Endothelial cell of umbilical vein (primary cell): ENCODE data around the gene SERINC2. TPM values are rescaled to one million over a fixed set of nuclear protein-coding genes. Genes with fewer than 3 reads are reported as not detected.

Experiments
- BruUV-seq: library from RNA; stranded (reverse); fragments of 400-500 nt; replicated peaks from 2 replicates; lab custom pipeline; 2021; lab: Mats Ljungman, UMichigan
- CTCF ChIA-PET: fragments of 300-600, 350-600 bp; sonication (Branson Sonifier 250); formaldehyde crosslinking; loops from one replicate; lab custom pipeline; 2021; ENCODE audit warnings: antibody characterized with exemption, inconsistent platforms; lab: Charles Lee
- POLR2A ChIA-PET: fragments of 300-600, 350-600 bp; sonication (Branson Sonifier 250); formaldehyde crosslinking; loops from one replicate; lab custom pipeline; 2021; ENCODE audit warnings: antibody characterized with exemption, inconsistent platforms; lab: Charles Lee
- DNase-seq: peaks from one replicate; pipeline ENCODE4 v3.0.0-alpha.2; 2011; ENCODE audit warnings: low read depth, low spot score
- FAIRE-seq: peaks from 2 replicates; lab custom pipeline; 2011; peaks lifted over from hg19 to GRCh38; lab: Jason Lieb, UNC
- H2AFZ ChIP-seq: 2 replicates; pipeline ENCODE4 v1.6.0; 2012; ENCODE audit warnings: low read depth, low read length, control low read depth, inconsistent platforms
- H3K27ac ChIP-seq: 2 replicates; pipeline ENCODE4 v1.5.1; 2011; ENCODE audit warnings: low read depth, mild to moderate bottlenecking, control low read depth, low read length, moderate library complexity; ENCODE audit not compliant: insufficient read depth
- H3K27me3 ChIP-seq, 2 experiments: 2 replicates each; pipeline versions ENCODE4 v1.6.0 to v1.6.1; 2011; ENCODE audit warnings: low read length in 2 of 2, mixed read lengths in 1 of 2; ENCODE audit not compliant: control insufficient read depth in 2 of 2, insufficient read depth in 2 of 2
- H3K36me3 ChIP-seq, 2 experiments: 2 replicates in 1 of 2; 3 replicates in 1 of 2; pipeline ENCODE4 v1.5.1; 2011; ENCODE audit warnings: low read length in 2 of 2, mild to moderate bottlenecking in 1 of 2, moderate library complexity in 1 of 2; ENCODE audit not compliant: control insufficient read depth in 2 of 2, insufficient read depth in 2 of 2; ENCODE audit errors: extremely low read depth in 1 of 2
- H3K4me1 ChIP-seq: 3 replicates; pipeline ENCODE4 v1.5.1; 2011; ENCODE audit warnings: mild to moderate bottlenecking, low read length; ENCODE audit not compliant: control insufficient read depth, insufficient read depth; ENCODE audit errors: extremely low read depth
- H3K4me2 ChIP-seq: 2 replicates; pipeline ENCODE4 v1.6.1; 2011; ENCODE audit warnings: low read length, control low read depth, mixed read lengths; ENCODE audit not compliant: insufficient read depth
- H3K4me3 ChIP-seq, 3 experiments: fragments of 200-600 bp in 1 of 3; sonication (generic), shearing (Covaris generic) in 1 of 3; replicated peaks in 1 of 3; 2 replicates each; pipeline ENCODE4 v1.5.1; 2011 to 2016; ENCODE audit warnings: control low read depth in 3 of 3, low read length in 3 of 3, mild to moderate bottlenecking in 2 of 3, inconsistent platforms in 1 of 3, low read depth in 1 of 3, moderate library complexity in 1 of 3; ENCODE audit not compliant: insufficient read depth in 1 of 3
- H3K79me2 ChIP-seq: 2 replicates; pipeline ENCODE4 v1.6.0; 2012; ENCODE audit warnings: low read length, inconsistent platforms; ENCODE audit not compliant: control insufficient read depth, insufficient read depth
- H3K9ac ChIP-seq: replicated peaks from 2 replicates; pipeline ENCODE3; 2011; ENCODE audit warnings: low read length, control low read depth; ENCODE audit not compliant: insufficient read depth; ENCODE audit errors: extremely low read depth
- H3K9me1 ChIP-seq: replicated peaks from 3 replicates; pipeline ENCODE4 v1.6.0; 2011; ENCODE audit warnings: mild to moderate bottlenecking, low read length; ENCODE audit not compliant: control insufficient read depth, insufficient read depth; ENCODE audit errors: extremely low read depth
- H3K9me3 ChIP-seq: replicated peaks from 2 replicates; pipeline ENCODE4 v1.5.1; 2012; ENCODE audit warnings: low read length, inconsistent platforms; ENCODE audit not compliant: control insufficient read depth, insufficient read depth
- H4K20me1 ChIP-seq: replicated peaks from 2 replicates; pipeline ENCODE3; 2011; ENCODE audit warnings: mild to moderate bottlenecking, low read length; ENCODE audit not compliant: control insufficient read depth, insufficient read depth; ENCODE audit errors: extremely low read depth
- EZH2 ChIP-seq: IDR thresholded peaks from 2 replicates; pipeline ENCODE4 v1.6.1; 2012; ENCODE audit warnings: borderline replicate concordance, low read depth, mild to moderate bottlenecking, moderate library complexity, low read length, inconsistent platforms; ENCODE audit not compliant: severe bottlenecking
- FOS ChIP-seq: IDR thresholded peaks from 2 replicates; pipeline ENCODE4 v1.6.1; 2011; ENCODE audit warnings: mild to moderate bottlenecking, low read length, moderate library complexity, borderline replicate concordance; ENCODE audit not compliant: insufficient read depth
- GATA2 ChIP-seq: IDR thresholded peaks from 2 replicates; pipeline ENCODE4 v1.7.0; 2011; ENCODE audit warnings: low read depth, mild to moderate bottlenecking, moderate library complexity, mixed read lengths, low read length; ENCODE audit not compliant: insufficient read length, insufficient read depth
- JUN ChIP-seq: IDR thresholded peaks from 2 replicates; pipeline ENCODE4 v1.6.1; 2011; ENCODE audit warnings: borderline replicate concordance, low read depth; ENCODE audit not compliant: insufficient read length, insufficient read depth
- MAX ChIP-seq: IDR thresholded peaks from 2 replicates; pipeline ENCODE4 v1.6.1; 2011; ENCODE audit not compliant: insufficient read depth, insufficient read length
- MYC ChIP-seq: IDR thresholded peaks from one replicate; pipeline ENCODE4 v1.6.1; 2011; ENCODE audit warnings: mild to moderate bottlenecking, low read depth, low read length
- POLR2A ChIP-seq: IDR thresholded peaks from 2 replicates; pipeline ENCODE4 v1.6.1; 2012; ENCODE audit warnings: low read depth, mild to moderate bottlenecking, control low read depth, low read length
- POLR2AphosphoS5 ChIP-seq: IDR thresholded peaks from 2 replicates; pipeline ENCODE4 v1.6.1; 2012; ENCODE audit warnings: low read depth, mild to moderate bottlenecking, control low read depth, low read length, moderate library complexity; ENCODE audit not compliant: insufficient read depth
- dilution Hi-C: fragments of 300-500 bp; cut with MboI; formaldehyde crosslinking; loops from one replicate; pipeline ENCODE4 v1.15.0; 2019; ENCODE audit warnings: low sequenced_read_pairs; ENCODE audit not compliant: extremely low pct_ligation_motif_present
- intact Hi-C: fragments of 100-400 bp; cut with micrococcal nuclease; formaldehyde crosslinking; loops from one replicate; pipeline ENCODE4 v1.10.0; 2022
- polyA plus RNA-seq, 4 experiments: library from polyadenylated mRNA; depleted of rRNA in 3 of 4; stranded (reverse) in 3 of 4; unstranded in 1 of 4; fragments of >200 nt; gene quantifications; 2 replicates each; pipeline versions ENCODE4 v1.2.1 to v1.2.3, GENCODE V29; 2011 to 2012; ENCODE audit warnings: missing spikeins in 1 of 4
- total RNA-seq: library from RNA; stranded (reverse); gene quantifications from 2 replicates; pipeline ENCODE4 v1.2.3, GENCODE V29; 2021
- TF ChIP-seq, protein P1 (sequence below), 2 donors: IDR thresholded peaks; 1 replicate in 1 of 2; 2 replicates in 1 of 2; pipeline ENCODE4 v1.5.1; 2011; ENCODE audit warnings: low read length in 2 of 2, mild to moderate bottlenecking in 2 of 2, moderate library complexity in 2 of 2, control low read depth in 1 of 2, inconsistent platforms in 1 of 2, low read depth in 1 of 2; ENCODE audit not compliant: insufficient read depth in 1 of 2; ENCODE audit errors: extremely low read depth in 1 of 2

Gene SERINC2
- total and polyA plus RNA-seq, 2 donors (not counting 3 experiments of a cell fraction or from before 2014, with no cell fraction given): 19.4 to 34.6 TPM

DNA sequence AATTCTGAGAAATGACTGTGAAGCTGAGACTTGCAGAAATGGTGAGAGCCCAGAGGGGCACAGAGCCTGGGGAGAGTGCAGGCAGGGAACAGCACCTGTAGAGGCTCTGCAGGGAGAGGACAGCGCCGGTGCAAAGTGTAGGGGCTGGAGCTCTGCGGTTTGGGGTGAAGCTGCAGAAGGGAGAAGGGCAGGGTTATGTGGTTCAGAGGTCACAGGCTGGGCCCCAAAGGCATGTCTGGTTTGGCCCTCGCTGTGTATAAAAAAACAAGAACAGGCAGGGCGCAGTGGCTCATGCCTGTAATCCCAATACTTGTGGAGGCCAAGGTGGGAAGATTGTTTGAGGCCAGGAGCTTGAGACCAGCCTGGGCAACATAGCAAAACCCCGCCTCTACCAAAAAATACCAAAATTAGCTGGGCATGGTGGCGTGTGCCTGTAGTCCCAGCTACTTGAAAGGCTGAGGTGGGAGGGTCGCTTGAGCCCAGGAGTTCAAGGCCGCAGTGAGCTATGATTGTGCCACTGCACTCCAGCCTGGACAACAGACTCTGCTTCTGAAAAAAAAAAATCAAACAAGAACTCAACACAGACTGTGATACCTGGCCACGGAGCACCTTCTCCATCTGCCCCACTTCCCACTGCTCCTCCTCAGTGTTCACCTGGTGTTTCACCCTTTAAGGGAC lies 29.1 kb downstream of the SERINC2 start:
- Histone ChIP-seq H3K36me3 (no peaks in the 10 kb centered on the region), H3K4me2 (no peak overlapping the region), H3K9ac (no peak overlapping the region), H3K79me2 (no peaks in the 10 kb centered on the region), H3K4me3 (no peak overlapping the region), H3K27me3 (no peaks in the 10 kb centered on the region), H2AFZ (no peak overlapping the region), H3K27ac (no peak overlapping the region), H3K9me1 (no peaks in the 10 kb centered on the region), H3K9me3 (no peaks in the 10 kb centered on the region), H4K20me1 (no peaks in the 10 kb centered on the region), H3K4me1 (peaks cover 6% of the 10 kb centered on the region)
- dilution Hi-C loops: no loop called here
- DNase-seq: no peak
- no peak for FAIRE-seq
- intact Hi-C loops: no loop called here
- ChIA-PET CTCF (interaction anchor here (1.0 kb wide), 1 partner anchor 107 kb away, joined by 3 read pairs; no protein-coding TSS in a partner anchor), POLR2A (no interaction called here)
- BruUV-seq: no TSS peak
- TF ChIP-seq POLR2A: no peak
- no peak for TF ChIP-seq FOS
- no peak for TF ChIP-seq MAX
- TF ChIP-seq POLR2AphosphoS5: no peak
- TF ChIP-seq GATA2: no peak
- TF ChIP-seq, protein P1, sequence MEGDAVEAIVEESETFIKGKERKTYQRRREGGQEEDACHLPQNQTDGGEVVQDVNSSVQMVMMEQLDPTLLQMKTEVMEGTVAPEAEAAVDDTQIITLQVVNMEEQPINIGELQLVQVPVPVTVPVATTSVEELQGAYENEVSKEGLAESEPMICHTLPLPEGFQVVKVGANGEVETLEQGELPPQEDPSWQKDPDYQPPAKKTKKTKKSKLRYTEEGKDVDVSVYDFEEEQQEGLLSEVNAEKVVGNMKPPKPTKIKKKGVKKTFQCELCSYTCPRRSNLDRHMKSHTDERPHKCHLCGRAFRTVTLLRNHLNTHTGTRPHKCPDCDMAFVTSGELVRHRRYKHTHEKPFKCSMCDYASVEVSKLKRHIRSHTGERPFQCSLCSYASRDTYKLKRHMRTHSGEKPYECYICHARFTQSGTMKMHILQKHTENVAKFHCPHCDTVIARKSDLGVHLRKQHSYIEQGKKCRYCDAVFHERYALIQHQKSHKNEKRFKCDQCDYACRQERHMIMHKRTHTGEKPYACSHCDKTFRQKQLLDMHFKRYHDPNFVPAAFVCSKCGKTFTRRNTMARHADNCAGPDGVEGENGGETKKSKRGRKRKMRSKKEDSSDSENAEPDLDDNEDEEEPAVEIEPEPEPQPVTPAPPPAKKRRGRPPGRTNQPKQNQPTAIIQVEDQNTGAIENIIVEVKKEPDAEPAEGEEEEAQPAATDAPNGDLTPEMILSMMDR (IDR thresholded peaks at IDR 0.05; ENCODE audit: extremely low read depth in 1 of 2, insufficient read depth in 1 of 2, low read depth in 1 of 2, low read length in 2 of 2): no peak
- TF ChIP-seq JUN: no peak
- no peak for TF ChIP-seq EZH2
- TF ChIP-seq MYC: no peak
